ELF-1 (cell line): ENCODE measurements around the gene LRP6.

Experiments used
- DNase-seq: peaks from one replicate; pipeline ENCODE4 v3.0.0-alpha.2; 2016; ENCODE audit warnings: low read depth, low spot score

Gene LRP6

GRCh38 chr12:12214635-12215131 is 52.2 kb downstream of the LRP6 start:
- no peak for DNase-seq

DNA sequence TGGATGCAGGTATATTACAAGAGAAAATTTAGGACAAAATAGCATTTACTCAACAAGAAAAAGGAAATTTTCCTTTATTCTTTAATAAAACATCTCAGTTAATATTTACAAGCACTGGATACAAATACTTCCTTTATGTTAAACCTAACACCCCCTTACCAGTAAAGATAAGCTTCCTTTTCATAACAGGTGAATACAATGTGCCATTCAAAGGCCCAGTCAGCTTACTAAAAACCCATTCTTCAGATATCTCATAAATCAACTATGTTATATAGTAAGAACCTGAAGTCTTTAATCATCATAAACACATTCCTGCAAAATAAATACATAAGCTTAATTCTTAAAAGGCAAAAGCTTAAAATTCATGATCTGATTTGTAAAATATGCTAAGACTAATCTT is 52.6 kb downstream of the LRP6 start:
- no peak for DNase-seq

DNA sequence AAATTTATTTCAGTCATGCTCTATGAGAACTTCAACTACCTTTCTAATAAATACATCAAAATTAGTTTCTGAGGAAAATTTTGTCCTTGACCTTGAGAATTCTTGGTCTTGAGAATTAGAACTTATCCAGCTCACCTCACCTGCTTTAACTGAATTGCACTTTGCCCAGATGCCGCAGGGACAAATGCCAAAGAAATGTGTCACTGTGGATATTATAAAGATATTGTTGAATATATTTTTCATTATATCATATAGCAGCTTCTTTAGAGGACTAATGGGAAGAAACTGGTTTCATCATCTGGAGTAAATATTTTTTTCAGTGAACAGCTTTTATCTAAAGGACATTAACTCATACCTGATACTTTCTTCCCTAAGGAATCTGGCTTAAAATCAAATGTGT is 54.1 kb downstream of the LRP6 start:
- DNase-seq: no peak

DNA sequence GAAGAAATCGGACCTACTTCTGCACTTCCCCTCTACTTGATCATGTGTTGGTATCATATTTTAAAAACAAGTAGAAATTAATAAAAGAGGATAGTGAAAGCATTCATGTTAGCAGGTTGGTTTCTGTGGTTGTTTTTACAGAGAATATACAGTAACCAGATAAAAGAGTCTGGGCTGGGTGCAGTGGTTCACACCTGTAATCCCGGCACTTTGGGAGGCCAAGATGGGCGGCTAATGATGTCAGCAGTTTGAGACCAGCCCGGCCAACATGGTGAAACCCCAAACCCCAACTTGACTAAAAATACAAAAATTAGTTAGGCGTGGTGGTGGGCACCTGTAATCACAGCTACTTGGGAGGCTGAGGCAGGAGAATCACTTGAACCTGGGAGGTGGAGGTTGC is 55.9 kb downstream of the LRP6 start:
- DNase-seq: no peak

- DNase-seq: no peak
Observed at GRCh38 chr12:12210416-12210815, 56.4 kb downstream of the LRP6 start.

DNA sequence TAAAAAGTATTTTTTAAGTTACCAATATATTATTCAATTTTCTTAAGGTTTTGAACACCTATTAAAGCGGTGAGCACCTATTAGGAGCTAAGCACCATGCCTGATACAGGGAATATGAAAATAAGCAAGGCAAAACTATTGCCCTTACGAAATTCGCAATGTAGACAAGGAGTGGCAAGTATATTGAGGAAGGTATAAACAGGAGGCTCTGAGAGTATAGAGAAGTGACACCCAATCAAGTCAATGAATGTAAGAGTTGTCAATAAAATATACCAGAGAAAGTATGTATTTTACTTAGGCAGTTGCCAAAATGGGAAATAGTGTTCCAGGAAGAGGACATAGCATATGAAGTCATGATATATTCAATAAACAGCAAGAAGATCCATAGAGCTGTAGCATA is 57.2 kb downstream of the LRP6 start:
- no peak for DNase-seq

- DNase-seq: no peak
Observed at GRCh38 chr12:12209043-12209442, 57.8 kb downstream of the LRP6 start.

- DNase-seq: no peak
Observed at GRCh38 chr12:12207746-12208145, 59.1 kb downstream of the LRP6 start.

GRCh38 chr12:12206776-12207388 is 60.0 kb downstream of the LRP6 start:
- DNase-seq: no peak

DNA sequence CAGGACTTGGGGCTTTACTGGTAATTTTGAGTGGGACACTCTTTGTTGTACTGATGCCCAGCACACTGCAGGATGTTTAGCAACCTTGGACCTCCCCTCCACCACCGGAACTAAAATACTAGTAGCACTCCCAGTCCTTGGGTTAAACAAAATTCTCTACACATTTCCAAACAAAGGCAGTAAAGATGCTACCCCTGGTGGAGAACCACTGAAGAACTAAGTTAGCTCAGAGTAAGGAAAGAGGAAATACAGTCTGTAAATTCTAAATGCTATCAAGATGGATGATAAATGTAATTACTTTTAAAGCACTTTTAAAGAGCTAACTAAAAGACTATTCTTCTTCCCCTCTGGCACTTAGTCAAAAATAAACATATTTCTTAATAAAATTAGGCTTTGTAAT is 64.1 kb downstream of the LRP6 start:
- DNase-seq: no peak

DNA sequence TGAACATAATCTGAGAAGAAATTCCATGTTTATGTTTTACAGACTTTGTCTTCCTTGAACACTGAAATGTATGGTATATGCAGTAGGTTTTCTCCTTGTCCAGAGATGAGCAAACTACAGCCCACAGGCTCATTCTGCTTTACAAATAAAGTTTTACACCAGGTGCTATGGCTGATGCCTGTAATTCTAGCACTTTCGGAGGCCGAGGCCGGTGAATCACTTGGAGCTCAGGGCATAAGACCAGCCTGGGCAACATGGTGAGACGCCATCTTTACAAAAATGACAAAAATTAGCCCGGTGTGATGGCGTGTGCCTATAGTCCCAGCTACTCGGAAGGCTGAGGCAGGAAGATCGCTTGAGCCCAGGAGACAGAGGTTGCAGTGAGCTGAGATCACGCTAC is 64.7 kb downstream of the LRP6 start:
- DNase-seq: no peak

- DNase-seq: no peak
Observed at GRCh38 chr12:12201274-12201758, 65.5 kb downstream of the LRP6 start.

GRCh38 chr12:12200363-12200762 is 66.5 kb downstream of the LRP6 start:
- no peak for DNase-seq

DNA sequence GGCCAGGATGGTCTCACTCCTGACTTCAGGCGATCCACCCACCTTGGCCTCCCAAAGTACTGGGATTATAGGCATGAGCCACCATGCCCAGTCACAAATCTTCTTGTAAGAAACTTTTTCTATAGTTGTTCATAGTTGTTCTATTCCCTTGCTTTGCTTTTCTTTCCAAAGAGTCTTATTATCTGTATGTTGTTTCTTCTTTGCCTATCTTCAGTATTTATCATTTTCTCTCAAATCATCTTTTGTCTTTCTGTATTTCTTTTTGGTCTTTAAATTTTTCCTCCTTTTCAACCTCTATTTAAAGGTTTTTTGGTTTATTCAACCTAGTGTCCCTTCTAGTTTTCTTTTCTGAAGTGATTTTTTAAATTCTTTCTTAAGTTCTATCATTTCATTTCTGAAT is 68.7 kb downstream of the LRP6 start:
- DNase-seq: no peak

DNA sequence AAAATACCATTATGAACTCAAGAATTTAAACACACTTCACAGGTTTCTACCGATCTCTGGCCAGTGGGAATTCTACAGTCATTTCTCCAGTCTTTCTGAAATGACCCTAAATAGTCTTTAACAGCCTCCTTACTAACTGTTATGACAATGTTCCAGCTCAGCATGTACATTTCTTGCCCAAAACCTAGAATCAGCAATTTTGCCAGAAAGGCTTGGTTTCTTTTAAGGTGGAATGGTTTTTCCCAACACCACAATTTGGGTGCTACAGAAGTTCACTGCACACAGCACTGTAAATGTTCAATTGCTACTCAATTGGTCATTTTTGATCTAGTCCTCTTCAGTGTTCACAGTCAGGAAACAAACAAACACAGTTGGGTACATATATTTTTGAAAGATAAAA is 69.7 kb downstream of the LRP6 start:
- no peak for DNase-seq

DNA sequence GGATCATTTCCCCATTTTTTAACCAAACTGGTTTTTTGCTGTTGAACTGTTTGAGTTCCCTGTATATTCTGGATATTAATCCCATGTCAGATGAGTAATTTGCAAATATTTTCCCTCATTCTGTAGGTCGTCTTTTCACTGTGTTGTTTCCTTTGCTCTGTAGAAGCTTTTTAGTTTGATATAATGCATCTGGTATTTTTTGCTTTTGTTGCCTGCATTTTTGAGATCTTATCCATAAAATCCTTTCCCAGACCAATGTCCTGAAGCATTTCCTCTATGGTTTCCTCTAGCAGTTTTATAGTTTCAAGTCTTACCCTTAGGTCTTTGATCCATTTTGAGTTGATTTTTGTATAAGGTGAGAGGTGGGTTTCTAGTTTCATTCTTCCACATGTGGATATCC is 71.3 kb downstream of the LRP6 start:
- no peak for DNase-seq

DNA sequence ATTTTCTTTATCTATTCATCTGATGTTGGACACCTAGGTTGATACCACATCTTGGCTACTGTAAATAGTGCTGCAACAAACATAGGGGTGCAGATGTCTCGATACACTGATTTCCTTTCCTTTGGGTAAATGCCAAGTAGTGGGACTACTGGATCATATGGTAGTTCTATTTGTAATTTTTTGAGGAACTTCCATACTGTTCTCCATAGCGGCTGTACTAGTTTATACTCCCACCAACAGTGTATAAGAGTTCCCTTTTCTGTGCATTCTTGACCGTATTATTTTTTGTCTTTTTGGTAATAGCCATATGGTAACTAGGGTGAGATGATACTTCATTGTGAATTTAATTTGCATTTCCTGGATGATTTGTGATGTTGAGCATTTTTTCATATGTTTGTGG is 71.8 kb downstream of the LRP6 start:
- no peak for DNase-seq

- DNase-seq: no peak
Observed at GRCh38 chr12:12194206-12194605, 72.6 kb downstream of the LRP6 start.

DNA sequence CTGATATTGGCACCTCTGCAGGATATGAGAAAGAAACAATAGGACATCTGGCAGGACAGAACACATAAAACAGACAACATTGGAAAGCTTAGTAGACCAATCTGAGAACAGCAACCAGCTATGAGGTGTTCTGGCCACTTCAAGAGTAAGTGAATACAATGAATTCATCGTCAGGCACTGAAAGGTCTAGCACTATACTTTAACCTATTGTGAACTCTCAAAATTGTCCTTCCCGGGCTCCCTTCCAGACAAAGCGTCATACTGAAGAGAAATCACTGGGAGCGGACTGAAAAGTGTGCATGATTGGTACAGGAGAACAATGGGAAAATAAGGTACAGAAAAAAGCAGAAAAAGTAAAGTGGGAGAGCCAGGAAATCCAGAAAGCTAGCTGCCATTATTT is 75.8 kb downstream of the LRP6 start:
- no peak for DNase-seq

GRCh38 chr12:12190087-12190809 is 76.6 kb downstream of the LRP6 start:
- DNase-seq: no peak

DNA sequence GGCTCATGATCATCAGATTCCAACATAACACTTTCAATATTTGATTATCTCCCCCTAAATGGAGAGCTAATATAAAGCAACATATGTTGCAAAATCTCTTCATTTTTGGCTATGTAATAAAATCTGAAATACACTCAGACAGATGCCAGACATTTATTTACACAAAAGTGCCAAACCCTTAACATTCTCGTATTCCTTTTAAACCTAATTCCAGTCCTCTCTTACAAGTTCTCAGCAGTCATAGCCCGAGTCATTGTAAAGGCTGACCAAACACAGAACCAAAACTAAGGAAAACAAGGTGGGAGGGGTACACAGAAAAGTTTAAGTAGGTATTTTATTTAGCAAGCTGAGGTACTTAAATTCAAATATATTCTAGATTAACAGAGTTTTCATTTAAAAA is 81.4 kb downstream of the LRP6 start:
- no peak for DNase-seq

GRCh38 chr12:12182703-12183365 is 84.0 kb downstream of the LRP6 start:
- DNase-seq: no peak

DNA sequence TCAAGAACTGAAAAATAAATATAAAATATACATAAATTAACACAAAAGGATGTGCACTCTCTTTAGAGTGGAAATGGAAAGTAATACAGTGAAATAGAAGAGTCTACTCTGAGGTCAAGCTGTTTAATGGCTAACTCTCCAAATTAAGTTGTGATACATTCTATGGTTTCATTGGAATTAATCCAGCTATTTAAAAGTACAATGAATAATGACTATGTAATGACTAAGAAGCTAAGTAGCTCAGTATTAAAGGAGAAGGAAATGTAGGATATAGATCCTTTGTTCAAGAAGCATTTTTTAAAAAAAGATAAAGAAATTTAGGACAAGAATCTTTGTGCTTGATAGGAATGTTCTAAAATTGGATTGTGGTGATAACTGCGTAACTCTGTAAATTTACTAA is 85.3 kb downstream of the LRP6 start:
- DNase-seq: no peak
